Embryonic facial prominence (tissue), 1 donor: ENCODE data around the gene BLNK.
"Not testable (repeated sequence)": the region's sequence is repeated elsewhere in the genome, so short reads cannot be mapped to it uniquely, and the experiment has no call there.

Experiments
- DNase-seq: peaks from one replicate; pipeline ENCODE4 v3.0.0-alpha.2; 2016; ENCODE audit errors: extremely low spot score

The BLNK gene

GRCh38 chr10:96225119-96225518, 46.2 kb downstream of the BLNK start:
- DNase-seq, result no peak

GRCh38 chr10:96222908-96223307, 48.5 kb downstream of the BLNK start:
- DNase-seq, result no peak

GRCh38 chr10:96222441-96222840, 48.9 kb downstream of the BLNK start:
- DNase-seq, result no peak

- DNase-seq, result no peak
Observed at GRCh38 chr10:96218826-96219225, 52.5 kb downstream of the BLNK start.

GRCh38 chr10:96217711-96218110, 53.7 kb downstream of the BLNK start:
- no peak for DNase-seq

GRCh38 chr10:96216775-96217174, 54.6 kb downstream of the BLNK start:
- DNase-seq, result no peak

- DNase-seq, result no peak
Observed at GRCh38 chr10:96212911-96213310, 58.5 kb downstream of the BLNK start.

- no peak for DNase-seq
Observed at GRCh38 chr10:96211764-96212163, 59.6 kb downstream of the BLNK start.

GRCh38 chr10:96208946-96209345, 62.4 kb downstream of the BLNK start:
- no peak for DNase-seq

- DNase-seq, result no peak
Observed at GRCh38 chr10:96208271-96208670, 63.1 kb downstream of the BLNK start.

- no peak for DNase-seq
Observed at GRCh38 chr10:96205580-96205979, 65.8 kb downstream of the BLNK start.

- no peak for DNase-seq
Observed at GRCh38 chr10:96201525-96201924, 69.8 kb downstream of the BLNK start.

- DNase-seq, result not testable (repeated sequence)
Observed at GRCh38 chr10:96189505-96189904, 81.9 kb downstream of the BLNK start.

- no peak for DNase-seq
Observed at GRCh38 chr10:96188916-96189315, 82.5 kb downstream of the BLNK start.

- DNase-seq, result no peak
Observed at GRCh38 chr10:96188421-96188820, 82.9 kb downstream of the BLNK start.

- DNase-seq, result no peak
Observed at GRCh38 chr10:96176985-96177384, 94.4 kb downstream of the BLNK start.

GRCh38 chr10:96172666-96173065, 98.7 kb downstream of the BLNK start:
- no peak for DNase-seq

- no peak for DNase-seq
Observed at GRCh38 chr10:96170230-96170629, 101.1 kb downstream of the BLNK start.

- no peak for DNase-seq
Observed at GRCh38 chr10:96168546-96168945, 102.8 kb downstream of the BLNK start.

GRCh38 chr10:96165726-96166125, 105.6 kb downstream of the BLNK start:
- DNase-seq, result no peak

- no peak for DNase-seq
Observed at GRCh38 chr10:96153070-96153469, 118.3 kb downstream of the BLNK start.

- no peak for DNase-seq
Observed at GRCh38 chr10:96152437-96152836, 118.9 kb downstream of the BLNK start.
